ENCODE measurements around the gene TNFSF10.
"Not testable (repeated sequence)": the region's sequence is repeated elsewhere in the genome, so short reads cannot be mapped to it uniquely, and the experiment has no call there.

Gene TNFSF10

DNA sequence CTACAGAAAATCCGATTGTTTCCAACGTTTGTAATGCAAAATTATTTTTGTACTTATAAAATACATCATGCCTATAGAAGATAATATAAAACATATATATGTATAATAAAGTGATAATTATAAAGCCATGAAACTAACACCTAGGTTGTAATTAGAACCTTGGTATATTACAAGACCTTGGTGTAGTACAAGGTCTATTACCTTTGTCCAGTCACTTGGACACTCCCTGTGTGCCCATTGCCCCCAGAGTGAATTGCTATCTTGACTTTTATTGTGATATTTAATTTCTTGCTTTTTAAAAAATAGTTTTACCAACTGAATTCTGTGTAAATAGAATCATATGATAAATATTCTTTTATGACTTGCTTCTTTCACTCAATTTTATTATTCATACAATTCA, 20.7 kb upstream of the TNFSF10 start:
- DNase-seq: no peak

DNA sequence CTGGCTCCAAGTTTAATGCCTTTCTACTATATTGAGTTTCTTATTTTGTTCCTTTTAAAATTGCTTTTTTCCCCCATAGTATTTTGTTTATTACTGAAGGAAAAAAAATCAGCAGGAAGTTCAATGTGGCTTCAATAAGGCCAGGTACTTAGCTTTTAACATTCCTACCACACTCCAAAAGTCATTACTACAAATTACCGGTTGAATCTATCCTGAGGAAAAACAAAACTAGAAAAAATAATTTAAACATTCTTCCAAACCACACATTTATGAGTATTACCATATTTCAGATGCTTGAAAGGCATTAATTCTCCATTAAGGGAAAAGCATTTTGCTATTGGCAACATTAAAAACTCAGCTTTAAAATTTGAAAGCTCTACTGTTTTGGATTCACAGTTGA, 20.2 kb upstream of the TNFSF10 start:
- no peak for DNase-seq

DNA sequence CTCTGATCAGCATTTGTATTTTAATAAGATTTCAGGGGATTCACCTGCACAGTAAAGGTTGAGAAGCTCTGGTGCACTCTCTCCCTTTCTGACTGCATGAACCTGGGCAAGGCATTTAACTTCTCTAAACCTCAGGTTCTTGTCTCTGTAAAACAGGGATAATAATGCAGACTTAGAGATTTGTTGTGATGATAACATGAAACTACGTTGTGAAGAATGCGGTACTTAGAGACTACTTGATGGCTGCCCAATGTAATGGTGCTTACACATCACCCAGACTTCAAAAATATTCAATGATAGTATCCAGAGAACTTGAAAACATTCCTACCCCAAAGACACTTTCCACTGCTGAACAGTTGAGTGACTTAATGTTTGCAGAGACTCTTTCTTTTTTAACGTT, 19.8 kb upstream of the TNFSF10 start:
- DNase-seq: no peak

DNA sequence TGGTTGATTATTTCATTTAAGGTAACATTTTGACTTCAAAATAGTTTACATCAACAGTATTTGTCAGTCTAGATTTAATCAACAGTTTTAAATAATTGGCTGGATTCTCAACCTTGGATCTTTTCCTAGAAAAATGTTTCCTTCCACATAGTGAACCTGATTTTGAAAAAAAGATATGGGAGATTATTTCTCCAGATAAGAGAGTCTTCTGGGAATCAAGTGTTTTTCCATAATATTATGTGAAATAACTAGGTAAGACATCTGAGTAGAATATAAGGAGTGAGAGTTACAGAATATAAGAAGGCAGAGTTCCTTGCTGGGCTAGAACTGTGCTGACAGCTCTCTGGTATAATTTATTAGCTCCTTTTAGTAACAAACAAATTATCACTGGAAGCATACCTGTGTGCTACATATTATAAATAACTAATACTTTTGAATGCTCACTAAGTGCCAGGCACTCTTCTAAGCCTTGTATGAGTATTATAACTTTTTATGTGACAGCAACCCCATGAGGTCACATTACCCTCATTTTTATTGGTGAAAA, 18.8 kb upstream of the TNFSF10 start:
- no peak for DNase-seq

DNA sequence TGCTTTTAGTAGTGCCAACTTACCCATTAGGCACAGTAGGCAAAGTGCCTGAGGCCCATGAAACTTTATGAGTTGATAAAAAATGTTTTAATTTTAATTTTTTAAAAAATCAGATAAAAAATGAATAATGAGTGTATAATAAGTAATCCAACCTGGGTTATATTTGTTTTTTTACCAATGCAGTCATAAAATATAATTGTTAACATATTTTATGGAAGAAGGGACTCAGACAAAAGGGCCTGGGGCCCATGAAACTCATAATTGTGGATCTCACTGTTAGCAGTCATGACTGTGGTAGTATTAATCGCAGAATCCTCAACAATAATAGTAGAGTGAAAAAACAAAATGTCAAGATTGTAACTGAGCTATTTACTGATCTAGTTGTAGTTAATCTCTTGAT, 16.8 kb upstream of the TNFSF10 start:
- no peak for DNase-seq

DNA sequence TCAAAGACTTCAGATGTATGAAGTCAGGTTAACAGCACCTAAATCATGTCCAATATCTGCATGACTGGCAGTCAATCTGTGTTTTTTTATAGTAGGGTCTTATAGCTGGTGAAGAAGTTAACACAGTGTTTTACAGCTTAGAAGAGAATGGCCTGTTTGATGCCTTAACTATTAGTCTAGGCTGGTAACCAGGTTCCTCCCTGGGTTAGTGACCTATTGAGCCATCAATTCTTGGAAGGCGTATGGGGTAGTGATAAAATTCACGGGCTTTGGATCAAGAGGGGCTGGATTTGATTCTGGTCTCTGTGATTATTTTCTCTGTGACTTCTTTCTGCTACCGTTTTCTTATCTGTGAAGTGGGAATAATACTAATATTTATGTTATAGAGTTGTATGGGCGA, 16.0 kb upstream of the TNFSF10 start:
- no peak for DNase-seq

DNA sequence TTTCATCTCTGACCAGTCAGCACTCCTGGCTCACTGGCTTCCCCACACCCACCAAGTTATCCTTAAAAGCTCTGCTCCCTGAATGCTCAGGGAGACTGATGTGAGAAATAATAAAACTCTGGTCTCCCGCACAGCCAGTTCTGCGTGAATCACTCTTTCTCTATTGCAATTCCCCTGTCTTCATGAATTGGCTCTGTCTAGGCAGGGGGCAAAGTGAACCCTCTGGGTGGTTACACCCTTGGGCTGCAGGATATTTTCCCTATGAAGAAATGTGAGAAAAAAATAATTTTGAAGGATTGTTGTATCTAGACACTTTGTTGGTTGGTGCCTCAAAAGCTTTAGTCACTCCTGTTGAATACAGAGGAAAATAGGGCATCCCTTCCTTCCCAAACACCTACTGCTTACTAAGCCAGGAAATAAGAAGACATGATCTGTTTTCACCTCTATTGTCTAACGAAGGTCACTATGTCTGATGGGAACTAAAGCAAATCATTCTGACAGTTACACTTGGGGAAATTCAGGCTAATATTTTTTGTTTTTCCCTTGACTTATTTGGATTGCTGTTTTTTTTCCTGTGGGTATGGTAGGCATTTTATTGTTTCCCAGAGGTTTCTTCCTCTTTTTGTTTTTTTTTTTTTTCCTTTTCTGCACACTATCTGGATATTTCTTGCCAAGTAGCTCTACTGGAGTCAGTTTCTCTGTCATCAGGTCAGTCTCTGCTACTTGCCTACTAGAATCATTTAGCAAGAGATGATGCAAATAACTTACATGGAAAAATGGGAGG, 15.3 kb upstream of the TNFSF10 start:
- no peak for DNase-seq

DNA sequence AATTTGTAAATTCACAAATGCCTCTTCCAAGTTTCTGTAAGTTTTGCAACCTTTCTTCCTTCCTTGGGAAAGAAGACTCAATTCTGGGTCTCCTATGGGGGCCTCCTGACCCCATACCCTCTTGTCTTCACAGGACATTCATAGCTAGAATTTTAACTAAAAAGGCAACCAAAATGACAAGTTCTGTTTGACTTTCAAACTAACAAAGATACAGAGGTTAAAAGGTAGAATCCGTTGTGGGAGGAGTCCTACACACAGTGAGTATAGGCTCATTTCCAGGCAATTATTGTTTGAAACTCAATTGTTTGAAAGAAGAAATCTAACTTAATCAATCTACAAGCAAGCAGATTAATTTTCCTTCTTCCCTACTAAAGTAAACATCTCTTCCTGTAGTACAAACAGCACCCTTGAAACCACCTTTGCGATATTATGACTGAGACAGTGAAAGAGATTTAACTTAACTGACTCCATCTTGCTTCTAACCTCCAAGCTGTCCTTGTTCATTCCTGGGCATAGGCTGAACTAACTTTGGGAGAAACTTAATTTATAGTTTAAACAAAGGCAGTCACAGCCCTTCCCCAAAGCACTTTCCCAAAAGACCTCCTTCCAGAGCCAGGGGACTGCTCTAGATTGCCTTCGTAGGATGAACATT, 14.4 kb upstream of the TNFSF10 start:
- DNase-seq: no peak

DNA sequence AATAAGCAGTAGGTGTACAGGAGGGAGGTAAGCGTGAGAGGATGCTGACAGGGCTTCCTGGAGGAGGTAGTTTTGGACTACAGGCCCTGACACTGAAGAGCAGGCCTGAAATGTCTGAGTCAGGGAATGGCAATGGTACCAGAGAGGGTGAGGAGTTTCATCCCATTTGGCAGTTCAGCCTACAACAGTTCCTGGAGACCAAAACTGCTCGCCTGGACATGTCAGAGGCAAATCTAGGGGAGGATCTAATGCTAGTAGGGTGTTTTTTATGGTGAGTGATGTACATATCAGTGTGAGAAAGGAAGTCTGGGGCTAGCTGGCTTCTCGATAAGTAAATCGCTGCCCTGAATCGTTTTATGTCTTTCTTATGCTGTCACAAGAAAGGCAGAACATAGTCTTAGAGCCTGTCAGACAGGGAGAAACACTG, 13.8 kb upstream of the TNFSF10 start:
- peak; percentile 62 for DNase-seq

DNA sequence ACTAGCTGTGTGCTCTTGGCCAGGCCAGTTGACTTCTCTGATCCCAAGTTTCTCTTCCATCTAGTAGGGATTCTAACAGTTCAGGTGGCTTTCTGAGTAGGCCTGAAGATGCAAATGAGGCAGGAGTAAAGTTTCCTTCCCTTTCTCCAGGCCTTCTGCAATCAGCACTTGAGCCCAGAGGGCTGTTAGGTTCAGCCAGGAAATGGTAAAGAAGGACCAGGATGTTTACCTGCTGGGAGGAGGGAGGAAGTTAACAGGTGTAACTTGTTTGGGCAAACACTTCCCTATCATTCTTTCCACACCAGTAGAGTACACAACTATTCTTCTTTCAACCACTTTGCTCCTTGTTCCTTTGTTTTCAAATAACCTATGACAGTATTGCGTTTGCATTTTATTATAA, 13.3 kb upstream of the TNFSF10 start:
- DNase-seq: no peak

DNA sequence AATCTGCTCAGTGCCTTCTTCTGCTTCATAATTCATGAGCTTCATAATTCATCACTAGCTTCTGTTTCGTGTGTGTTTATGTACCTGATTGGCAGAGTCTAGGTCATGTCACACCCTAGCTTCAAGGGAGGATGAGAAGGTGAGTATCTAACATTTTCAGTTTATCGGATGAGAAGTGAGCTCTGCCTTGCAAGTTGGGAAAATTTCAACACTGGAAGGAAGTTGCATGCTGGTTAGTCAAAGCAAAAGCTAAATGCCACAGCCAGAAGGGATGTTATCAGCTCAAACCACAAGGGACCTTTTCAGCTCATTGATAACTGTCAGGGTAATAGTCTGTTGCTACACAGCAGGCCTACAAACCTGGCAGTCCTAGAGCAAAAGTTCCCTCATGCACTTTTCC, 7.3 kb upstream of the TNFSF10 start:
- DNase-seq: peak; percentile 91

DNA sequence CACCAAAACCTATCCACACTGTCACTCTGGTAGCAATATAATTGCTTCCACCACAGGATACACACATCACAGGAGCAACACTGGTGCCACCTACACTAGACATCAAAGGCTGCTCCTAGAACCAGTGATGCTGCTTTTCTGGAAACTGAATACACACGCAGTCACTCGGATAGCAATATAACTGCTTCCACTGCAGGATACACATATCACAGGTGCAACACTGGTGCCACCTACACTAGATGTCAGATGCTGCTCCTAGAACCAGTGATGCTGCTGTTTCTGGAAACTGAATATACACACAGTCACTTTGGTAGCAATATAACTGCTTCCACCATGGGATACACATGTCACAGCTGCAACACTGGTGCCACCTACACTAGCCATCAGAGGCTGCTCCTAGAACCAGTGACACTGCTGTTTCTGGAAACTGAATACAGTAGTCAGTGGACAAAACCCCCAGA, 6.9 kb upstream of the TNFSF10 start:
- no peak for DNase-seq

DNA sequence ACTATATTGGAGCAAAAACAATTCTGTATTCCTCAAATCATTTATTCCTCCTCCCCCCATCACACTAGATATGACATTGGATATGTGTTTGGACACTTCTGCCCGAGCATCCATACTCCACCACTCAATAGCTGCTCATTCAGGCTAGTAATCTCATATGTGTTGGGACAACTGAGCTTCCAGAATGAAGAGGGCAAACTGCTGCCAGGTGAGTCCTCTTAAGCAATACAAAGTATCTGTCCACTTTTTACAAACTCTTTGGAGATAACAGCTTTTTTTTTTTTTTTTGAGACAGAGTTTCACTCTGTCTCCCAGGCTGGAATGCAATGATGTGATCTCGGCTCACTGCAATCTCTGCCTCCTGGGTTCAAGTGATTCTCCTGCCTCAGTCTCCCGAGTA, 5.4 kb upstream of the TNFSF10 start:
- no peak for DNase-seq

DNA sequence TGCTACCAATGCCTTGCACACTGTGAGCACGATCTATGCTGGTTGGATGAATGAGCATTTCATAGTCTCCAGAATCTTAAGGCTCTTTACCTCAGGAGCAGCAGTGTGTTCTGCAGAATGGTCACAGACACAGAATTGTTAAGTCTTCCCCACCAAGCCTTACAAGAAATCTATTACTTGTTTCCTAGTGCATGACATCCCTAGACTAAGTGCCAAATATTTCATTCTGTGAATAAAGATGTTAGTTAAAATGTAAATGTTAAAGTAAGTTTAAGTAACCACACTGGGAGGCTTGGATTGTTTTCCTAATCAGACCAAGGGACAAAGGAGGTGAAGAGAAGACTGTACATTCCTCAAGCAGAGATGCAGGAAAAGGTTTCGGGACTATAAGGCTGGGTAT, 4.1 kb upstream of the TNFSF10 start:
- DNase-seq: no peak

DNA sequence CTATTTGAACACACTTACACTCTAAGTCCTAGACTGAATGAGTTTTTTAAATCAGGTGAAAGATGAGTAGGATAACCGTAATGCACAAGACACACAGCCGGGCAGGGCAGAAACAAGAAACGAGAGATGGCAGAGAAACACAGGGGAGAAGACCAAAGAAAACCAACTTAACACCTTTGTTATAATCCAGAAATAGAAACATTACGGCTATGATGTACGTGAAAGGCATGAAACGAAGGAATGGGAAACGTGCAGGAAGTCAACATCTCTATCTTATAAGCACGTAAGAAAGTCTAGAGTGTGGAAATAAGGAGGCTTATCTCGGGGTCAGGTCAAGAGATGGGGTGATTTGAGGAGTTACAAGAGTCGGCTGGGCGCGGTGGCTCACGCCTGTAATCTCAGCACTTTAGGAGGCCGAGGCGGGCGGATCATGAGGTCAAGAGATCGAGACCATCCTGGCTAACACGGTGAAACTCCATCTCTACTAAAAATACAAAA, 1.9 kb upstream of the TNFSF10 start:
- no peak for DNase-seq

DNA sequence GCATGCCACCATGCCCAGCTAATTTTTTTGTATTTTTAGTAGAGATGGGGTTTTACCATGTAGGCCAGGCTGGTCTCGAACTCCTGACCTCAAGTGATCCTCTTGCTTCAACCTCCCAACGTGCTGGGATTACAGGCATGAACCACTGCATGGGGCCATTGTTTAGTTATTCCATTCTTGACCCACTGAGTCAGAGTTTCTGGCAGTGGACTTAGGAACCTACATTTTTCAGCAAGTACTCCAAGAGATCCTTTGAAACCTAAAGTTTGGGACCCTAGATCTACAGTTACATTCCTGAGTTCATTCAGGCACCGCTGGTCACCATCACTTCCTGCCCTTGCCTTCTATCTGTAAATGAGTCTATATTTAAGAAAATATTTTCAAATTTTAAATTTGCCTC, 1.4 kb upstream of the TNFSF10 start:
- DNase-seq: no peak

DNA sequence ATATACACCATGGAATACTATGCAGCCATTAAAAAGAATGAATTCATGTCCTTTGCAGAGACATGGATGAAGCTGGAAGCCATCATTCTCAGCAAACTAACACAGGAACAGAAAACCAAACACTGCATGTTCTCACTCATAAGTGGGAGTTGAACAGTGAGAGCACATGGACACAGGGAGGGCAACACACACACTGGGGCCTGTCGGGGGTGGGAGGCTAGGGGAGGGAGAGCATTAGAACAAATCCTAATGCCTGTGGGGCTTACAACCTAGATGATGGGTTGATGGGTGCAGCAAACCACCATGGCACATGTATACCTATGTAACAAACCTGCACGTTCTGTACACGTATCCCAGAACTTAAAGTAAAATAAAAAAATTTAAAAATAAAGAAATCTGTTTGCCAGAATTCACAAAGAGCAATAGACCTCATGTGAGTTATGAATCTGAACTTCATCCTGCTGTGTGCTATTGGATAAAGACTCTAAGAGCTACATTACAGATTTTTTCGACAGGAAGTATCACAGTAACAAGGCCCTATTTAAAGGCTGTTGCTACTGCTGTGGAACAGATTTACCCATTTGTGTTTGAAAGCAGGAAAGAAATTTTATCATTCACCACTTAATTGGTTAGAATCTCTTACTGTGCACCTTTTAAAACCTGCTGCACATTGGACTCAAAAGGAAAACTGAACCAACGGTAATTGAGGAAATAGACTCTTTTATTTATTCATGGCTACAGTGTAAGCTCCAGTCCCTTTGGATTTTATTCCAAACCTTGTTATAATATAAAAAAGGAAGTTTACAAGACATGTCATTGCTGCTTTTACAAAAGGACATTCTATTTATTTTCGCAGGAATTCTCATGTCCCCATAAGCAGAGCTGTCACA, 1.1 kb downstream of the TNFSF10 start:
- DNase-seq: not testable (repeated sequence)

DNA sequence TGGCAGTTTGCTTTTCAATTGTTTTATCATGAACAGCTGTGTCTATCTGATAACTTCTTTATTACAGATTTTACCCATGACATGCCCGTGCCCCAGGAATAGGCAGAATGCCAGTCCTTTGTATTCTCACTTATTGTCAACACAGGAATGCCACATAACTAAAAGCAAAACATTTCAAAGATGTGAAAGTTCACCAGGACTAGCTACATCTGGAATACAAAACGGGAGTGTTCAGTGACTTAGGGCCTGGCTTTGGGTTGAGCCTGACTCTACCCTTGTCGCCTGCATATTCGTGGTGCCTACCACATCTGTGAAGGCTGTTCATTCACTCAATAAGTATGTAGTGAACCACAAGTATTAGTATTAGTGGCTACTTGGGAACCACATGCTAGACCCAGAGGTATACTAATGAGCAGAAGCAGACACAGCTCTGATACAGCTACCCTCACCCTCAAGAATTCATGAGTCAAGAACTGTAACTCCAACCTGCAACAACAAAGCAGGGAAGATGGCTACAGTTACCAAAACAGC, 2.9 kb downstream of the TNFSF10 start:
- peak; percentile 48 for DNase-seq

DNA sequence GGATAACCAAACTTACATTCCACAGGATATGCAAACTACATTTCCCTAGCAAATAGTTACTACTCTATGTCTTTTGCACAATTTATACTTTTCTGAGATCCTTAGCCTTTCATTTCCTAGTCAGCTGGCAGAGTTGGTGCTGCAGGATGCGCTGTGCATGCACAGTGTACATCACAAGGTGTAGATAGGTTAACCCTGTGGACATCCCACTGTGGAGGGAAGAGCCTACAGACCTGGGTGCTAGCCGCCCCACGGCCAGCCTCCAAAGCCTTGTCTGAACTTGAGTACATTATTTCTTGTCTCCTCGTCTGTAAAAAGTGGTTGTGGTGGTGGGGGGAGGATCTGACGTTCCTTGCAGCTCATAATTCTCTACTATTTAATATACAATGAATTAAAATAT, 3.5 kb downstream of the TNFSF10 start:
- DNase-seq: no peak

DNA sequence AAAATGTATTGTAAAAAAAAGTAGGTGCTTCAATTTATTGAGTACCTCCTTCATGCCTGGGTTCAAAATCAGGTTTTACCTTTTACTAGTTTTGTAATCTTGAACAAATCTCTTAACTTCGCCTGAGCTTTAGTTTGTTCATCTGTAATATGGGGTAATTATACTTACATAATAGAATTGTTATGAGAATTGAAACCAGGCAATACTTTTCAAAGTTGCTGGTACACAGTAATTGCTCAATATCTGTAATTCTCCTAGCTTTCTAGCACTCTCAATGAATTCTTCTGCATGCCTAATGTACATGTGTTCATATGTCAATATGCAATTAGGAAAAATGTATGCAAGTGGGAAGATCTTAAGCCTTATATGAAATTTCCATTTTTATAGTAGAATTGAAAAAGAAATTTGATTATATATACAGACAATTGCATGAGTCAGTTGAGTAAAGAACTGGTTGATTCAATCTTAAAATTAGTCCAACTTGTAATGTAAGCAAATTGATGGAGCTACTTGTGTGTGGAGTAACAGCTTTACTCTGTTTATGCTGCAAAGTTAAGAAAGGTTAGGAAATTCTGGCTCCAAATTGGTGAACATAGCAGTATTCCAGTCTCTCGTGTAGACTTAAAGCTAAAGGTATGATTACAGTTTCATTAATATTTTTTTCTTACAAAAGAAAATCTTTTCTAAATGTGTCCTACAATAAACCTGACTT, 4.1 kb downstream of the TNFSF10 start:
- no peak for DNase-seq

DNA sequence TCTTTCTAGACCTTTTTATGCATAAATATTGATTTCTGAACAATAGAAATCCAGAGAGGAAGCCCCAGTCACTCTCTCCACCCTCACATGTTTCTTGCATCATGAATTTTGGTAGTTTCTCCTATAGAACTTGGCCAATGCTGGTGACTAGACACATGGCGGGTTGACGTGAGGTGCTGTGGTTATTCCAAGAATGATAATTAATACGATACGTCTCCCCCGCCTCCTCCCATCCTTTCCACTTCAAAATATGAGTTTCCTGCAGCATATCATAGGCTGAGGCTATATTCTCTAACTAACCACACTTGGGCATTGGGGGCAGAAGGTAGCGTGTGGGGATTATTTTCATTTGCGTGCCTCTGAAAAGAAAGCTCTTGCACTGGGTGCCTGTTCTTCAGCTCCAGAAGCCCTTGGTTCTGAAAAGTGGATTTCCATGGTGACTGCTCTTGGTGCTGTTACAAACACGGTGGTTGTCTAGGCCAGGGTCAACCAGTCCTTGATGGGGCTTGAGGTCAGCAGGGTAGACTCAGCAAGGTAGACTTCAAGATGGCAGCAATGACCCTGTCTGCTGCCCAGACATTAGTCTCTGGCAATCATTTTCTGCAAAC, 5.3 kb downstream of the TNFSF10 start:
- peak; percentile 77 for DNase-seq
